Caco-2 (cell line): Measurements from ENCODE around the gene SPOUT1. TPM values are rescaled to one million over a fixed set of nuclear protein-coding genes. Genes with fewer than 3 reads are reported as not detected.
"Not testable (repeated sequence)": the region's sequence is repeated elsewhere in the genome, so short reads cannot be mapped to it uniquely, and the experiment has no call there.

Experiments used
- Bru-seq: library from RNA; stranded (reverse); fragments of 400-500 nt; gene quantifications from one replicate; lab custom pipeline; 2021; lab: Mats Ljungman, UMichigan
- BruChase-seq, 2 experiments: library from RNA; stranded (reverse); fragments of 400-500 nt; gene quantifications; one replicate each; lab custom pipeline; 2021; lab: Mats Ljungman, UMichigan
- BruUV-seq: library from RNA; stranded (reverse); fragments of 400-500 nt; replicated peaks from 2 replicates; lab custom pipeline; 2021; lab: Mats Ljungman, UMichigan
- CTCF ChIA-PET: fragments of 300-600 bp; sonication (Branson Sonifier 250); formaldehyde crosslinking; loops from one replicate; lab custom pipeline; 2022; ENCODE audit warnings: antibody characterized with exemption; lab: Charles Lee
- POLR2A ChIA-PET: fragments of 300-600 bp; sonication (Branson Sonifier 250); formaldehyde crosslinking; loops from one replicate; lab custom pipeline; 2022; ENCODE audit warnings: antibody characterized with exemption; lab: Charles Lee
- DNase-seq, 2 experiments: peaks; one replicate each; pipeline versions ENCODE4 v3.0.0 to v3.0.0-alpha.2; 2020 to 2022
- H3K27me3 ChIP-seq: replicated peaks from 2 replicates; pipeline ENCODE4 v1.6.0; 2011; ENCODE audit warnings: low read length; ENCODE audit not compliant: control insufficient read depth, insufficient read depth
- H3K36me3 ChIP-seq: 2 replicates; pipeline ENCODE4 v1.5.1; 2011; ENCODE audit warnings: low read length; ENCODE audit not compliant: control insufficient read depth, insufficient read depth
- H3K4me1 ChIP-seq: fragments of 250-450 bp; sonication (Bioruptor Pico); 2 replicates; pipeline ENCODE4 v1.5.1; 2020; ENCODE audit warnings: mild to moderate bottlenecking
- H3K4me3 ChIP-seq: 2 replicates; pipeline ENCODE4 v1.5.1; 2011; ENCODE audit warnings: low read depth, mild to moderate bottlenecking, control low read depth, low read length
- H3K9me3 ChIP-seq: fragments of 250-450 bp; sonication (Bioruptor Pico); 2 replicates; pipeline ENCODE4 v1.5.1; 2020; ENCODE audit warnings: mild to moderate bottlenecking, moderate library complexity
- H3K27ac Mint-ChIP-seq: one replicate; pipeline ENCODE4 v1.8.0; 2022; ENCODE audit warnings: mixed read lengths; ENCODE audit not compliant: unreplicated experiment
- H3K27me3 Mint-ChIP-seq: one replicate; pipeline ENCODE4 v1.8.0; 2022; ENCODE audit warnings: mixed read lengths; ENCODE audit not compliant: insufficient read depth, unreplicated experiment
- H3K36me3 Mint-ChIP-seq: one replicate; pipeline ENCODE4 v1.8.0; 2022; ENCODE audit warnings: mild to moderate bottlenecking, mixed read lengths; ENCODE audit not compliant: insufficient read depth, unreplicated experiment
- H3K4me1 Mint-ChIP-seq: one replicate; pipeline ENCODE4 v1.8.0; 2022; ENCODE audit warnings: low read depth, mixed read lengths; ENCODE audit not compliant: unreplicated experiment
- H3K4me3 Mint-ChIP-seq: one replicate; pipeline ENCODE4 v1.8.0; 2022; ENCODE audit warnings: mild to moderate bottlenecking, moderate library complexity, mixed read lengths; ENCODE audit not compliant: unreplicated experiment
- H3K9me3 Mint-ChIP-seq: one replicate; pipeline ENCODE4 v1.8.0; 2022; ENCODE audit warnings: mixed read lengths; ENCODE audit not compliant: unreplicated experiment
- intact Hi-C: fragments of 100-400 bp; cut with micrococcal nuclease; formaldehyde crosslinking; loops from one replicate; pipeline ENCODE4 v1.10.0; 2022; ENCODE audit not compliant: unreplicated experiment
- long read RNA-seq: library from polyadenylated mRNA; stranded (forward); transcript quantifications from one replicate; pipeline ENCODE4 v2.0.0, GENCODE V29; 2022
- total RNA-seq: library from RNA; stranded (reverse); gene quantifications from 2 replicates; pipeline ENCODE4 v1.2.3, GENCODE V29; 2022
- TF ChIP-seq, protein P1 (sequence below), 2 experiments: fragments of 200-600 bp in 1 of 2; IDR thresholded peaks; 1 replicate in 1 of 2; 2 replicates in 1 of 2; pipeline versions ENCODE4 v1.5.1 to v1.8.0; 2011 to 2022; ENCODE audit warnings: antibody characterized with exemption in 1 of 2, control low read depth in 1 of 2, inconsistent platforms in 1 of 2, low read depth in 1 of 2, low read length in 1 of 2, mild to moderate bottlenecking in 1 of 2, moderate library complexity in 1 of 2; ENCODE audit not compliant: insufficient read depth in 1 of 2, severe bottlenecking in 1 of 2, unreplicated experiment in 1 of 2

Gene SPOUT1, protein sequence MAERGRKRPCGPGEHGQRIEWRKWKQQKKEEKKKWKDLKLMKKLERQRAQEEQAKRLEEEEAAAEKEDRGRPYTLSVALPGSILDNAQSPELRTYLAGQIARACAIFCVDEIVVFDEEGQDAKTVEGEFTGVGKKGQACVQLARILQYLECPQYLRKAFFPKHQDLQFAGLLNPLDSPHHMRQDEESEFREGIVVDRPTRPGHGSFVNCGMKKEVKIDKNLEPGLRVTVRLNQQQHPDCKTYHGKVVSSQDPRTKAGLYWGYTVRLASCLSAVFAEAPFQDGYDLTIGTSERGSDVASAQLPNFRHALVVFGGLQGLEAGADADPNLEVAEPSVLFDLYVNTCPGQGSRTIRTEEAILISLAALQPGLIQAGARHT
- total RNA-seq = 76.2 and 88.0 TPM in 2 replicates
- Bru-seq, nascent RNA = percentile 71 among the genes with signal in this experiment
- BruChase-seq, experiment 1, labeled RNA remaining after a 2-hour chase = percentile 76 among the genes with signal in this experiment
- BruChase-seq, experiment 2, labeled RNA remaining after a 6-hour chase = percentile 80 among the genes with signal in this experiment
- long read RNA-seq, full-length matches to known transcripts = 155 of 237 reads
- long read RNA-seq, partial matches to known transcripts = 9 of 237 reads
- long read RNA-seq, other reads (novel, unspliced or antisense) = 73 of 237 reads

DNA sequence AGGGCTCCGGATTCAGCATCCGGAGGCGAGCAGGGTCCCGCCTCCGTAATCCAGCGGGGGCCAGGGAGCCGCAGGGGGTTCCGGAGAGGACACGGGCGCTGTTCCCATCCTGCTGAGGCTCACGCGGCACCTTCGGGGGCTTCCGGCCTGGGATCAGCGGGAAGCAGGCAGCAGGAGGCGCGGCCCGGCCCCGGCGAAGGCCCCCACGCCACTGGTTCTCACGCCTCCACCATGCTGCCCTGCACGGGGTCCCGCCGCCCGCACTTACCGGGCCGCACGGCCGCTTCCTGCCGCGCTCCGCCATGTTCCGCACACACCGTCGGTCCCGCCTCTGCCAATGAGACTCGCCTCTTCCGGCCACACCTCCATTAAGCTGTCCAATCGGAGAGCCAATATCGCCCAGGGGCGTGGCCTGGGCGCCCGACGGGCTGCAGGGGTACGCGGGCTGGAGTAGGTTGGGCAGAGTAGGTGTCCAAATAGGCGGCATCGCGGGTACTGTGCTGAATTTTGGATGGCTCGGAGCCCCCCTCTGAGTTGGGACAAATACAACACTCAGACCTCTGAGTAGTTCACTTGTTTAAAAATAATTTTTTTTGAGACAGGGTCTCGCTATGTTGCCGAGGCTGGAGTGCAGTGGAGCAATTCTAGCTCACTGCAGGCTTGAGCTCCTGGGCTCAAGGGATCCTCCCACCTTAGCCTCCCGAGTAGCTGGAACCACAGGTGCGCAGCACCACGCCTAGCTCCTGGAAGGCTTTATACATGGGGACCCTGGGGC, at the start of gene SPOUT1:
SPOUT1 (minus strand) TSS at position 318 of the 775 bp plus-strand sequence; CDS start at position 304, 14 bp downstream.
- intact Hi-C loops = loop anchor here (1.0 kb wide), 1 partner anchor 9 kb away; no protein-coding TSS in a partner anchor
- Histone ChIP-seq H3K36me3 (peaks cover 6% of the 10 kb centered on the region), H3K4me3 (peak within 1 kb of the TSS; percentile 80), H3K27me3 (no peaks in the 10 kb centered on the region), H3K4me1 (no peaks in the 10 kb centered on the region; the same call in 1 of the 2 replicates), H3K9me3 (no peaks in the 10 kb centered on the region)
- H3K36me3 Mint-ChIP-seq = peaks cover 49% of the 10 kb centered on the region
- TF ChIP-seq, protein P1, sequence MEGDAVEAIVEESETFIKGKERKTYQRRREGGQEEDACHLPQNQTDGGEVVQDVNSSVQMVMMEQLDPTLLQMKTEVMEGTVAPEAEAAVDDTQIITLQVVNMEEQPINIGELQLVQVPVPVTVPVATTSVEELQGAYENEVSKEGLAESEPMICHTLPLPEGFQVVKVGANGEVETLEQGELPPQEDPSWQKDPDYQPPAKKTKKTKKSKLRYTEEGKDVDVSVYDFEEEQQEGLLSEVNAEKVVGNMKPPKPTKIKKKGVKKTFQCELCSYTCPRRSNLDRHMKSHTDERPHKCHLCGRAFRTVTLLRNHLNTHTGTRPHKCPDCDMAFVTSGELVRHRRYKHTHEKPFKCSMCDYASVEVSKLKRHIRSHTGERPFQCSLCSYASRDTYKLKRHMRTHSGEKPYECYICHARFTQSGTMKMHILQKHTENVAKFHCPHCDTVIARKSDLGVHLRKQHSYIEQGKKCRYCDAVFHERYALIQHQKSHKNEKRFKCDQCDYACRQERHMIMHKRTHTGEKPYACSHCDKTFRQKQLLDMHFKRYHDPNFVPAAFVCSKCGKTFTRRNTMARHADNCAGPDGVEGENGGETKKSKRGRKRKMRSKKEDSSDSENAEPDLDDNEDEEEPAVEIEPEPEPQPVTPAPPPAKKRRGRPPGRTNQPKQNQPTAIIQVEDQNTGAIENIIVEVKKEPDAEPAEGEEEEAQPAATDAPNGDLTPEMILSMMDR (IDR thresholded peaks at IDR 0.05; ENCODE audit: insufficient read depth in 1 of 2, low read depth in 1 of 2, low read length in 1 of 2, severe bottlenecking in 1 of 2, unreplicated experiment in 1 of 2) = no peak
- H3K4me1 Mint-ChIP-seq = peaks cover 10% of the 10 kb centered on the region
- CTCF ChIA-PET = interaction anchor here (0.6 to 1.3 kb wide), 7 partner anchors 9 to 626 kb away, joined by 3 to 42 read pairs (median 3); partner anchors contain the start of genes ENDOG and SET
- H3K27ac Mint-ChIP-seq = peak within 1 kb of the TSS; percentile 95
- BruUV-seq = TSS peak; percentile 54
- H3K27me3 Mint-ChIP-seq = no peaks in the 10 kb centered on the region
- POLR2A ChIA-PET = interaction anchor here (0.5 to 1.3 kb wide), 18 partner anchors 8 to 1433 kb away, joined by 3 to 43 read pairs (median 3); partner anchors contain the start of genes ENDOG, GPR107, MIGA2 and SH3GLB2
- H3K4me3 Mint-ChIP-seq = peak within 1 kb of the TSS; percentile 98
- peak; percentile 95 to 96 for DNase-seq
- H3K9me3 Mint-ChIP-seq = no peaks in the 10 kb centered on the region

DNA sequence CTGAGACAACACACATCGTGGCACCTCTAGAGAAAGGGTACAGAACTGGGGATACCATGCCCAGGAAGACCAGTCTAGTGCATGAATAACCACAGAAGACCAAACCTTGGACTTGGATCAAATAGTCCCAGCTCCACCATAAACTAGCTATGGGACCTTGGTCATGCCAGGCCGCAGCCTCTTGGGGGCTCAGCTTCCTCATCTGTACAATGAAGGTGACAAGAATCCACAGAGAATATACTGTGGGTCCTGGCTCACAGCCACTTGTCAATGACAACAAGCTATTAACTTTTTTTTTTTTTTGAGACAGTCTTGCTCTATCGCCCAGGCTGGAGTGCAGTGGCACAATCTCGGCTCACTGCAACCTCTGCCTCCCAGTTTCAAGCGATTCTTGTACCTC, 48.3 kb upstream of the SPOUT1 start:
- H3K36me3 ChIP-seq = no peaks in the 10 kb centered on the region
- ChIA-PET POLR2A (interaction anchor here (0.6 kb wide), 1 partner anchor 32 kb away, joined by 3 read pairs; no protein-coding TSS in a partner anchor), CTCF (interaction anchor here (0.7 to 1.1 kb wide), 6 partner anchors 16 to 180 kb away, joined by 3 to 5 read pairs (median 4); no protein-coding TSS in a partner anchor)
- H3K27ac Mint-ChIP-seq = no peak overlapping the region
- intact Hi-C loops = no loop called here
- no peaks in the 10 kb centered on the region for H3K9me3 Mint-ChIP-seq
- no peaks in the 10 kb centered on the region for H3K27me3 ChIP-seq
- no peak for DNase-seq
- no peaks in the 10 kb centered on the region for H3K27me3 Mint-ChIP-seq
- H3K4me1 Mint-ChIP-seq = peaks cover 6% of the 10 kb centered on the region
- peaks cover 31% of the 10 kb centered on the region for H3K4me1 ChIP-seq
- H3K4me3 Mint-ChIP-seq = no peak overlapping the region
- peaks cover 25% of the 10 kb centered on the region for H3K36me3 Mint-ChIP-seq
- H3K4me3 ChIP-seq = no peak overlapping the region
- TF ChIP-seq, protein P1 (IDR thresholded peaks at IDR 0.05; ENCODE audit: insufficient read depth in 1 of 2, low read depth in 1 of 2, low read length in 1 of 2, severe bottlenecking in 1 of 2, unreplicated experiment in 1 of 2) = no peak
- H3K9me3 ChIP-seq = no peaks in the 10 kb centered on the region
- no TSS peak for BruUV-seq

DNA sequence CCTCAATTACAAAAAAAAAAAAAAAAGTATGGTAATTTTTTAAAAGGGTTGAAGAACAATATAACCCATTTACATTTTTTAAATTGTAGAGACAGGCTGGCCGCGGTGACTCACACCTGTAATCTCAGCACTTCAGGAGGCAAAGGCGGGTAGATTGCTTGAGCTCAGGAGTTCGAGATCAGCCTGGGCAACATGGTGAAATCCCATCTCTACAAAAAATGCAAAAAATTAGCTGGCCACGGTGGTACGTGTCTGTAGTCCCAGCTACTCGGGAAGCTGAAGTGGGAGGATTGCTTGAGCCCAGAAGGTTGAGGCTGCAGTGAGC, 41.3 kb upstream of the SPOUT1 start:
- H3K27me3 ChIP-seq, H3K4me1 Mint-ChIP-seq, H3K27me3 Mint-ChIP-seq, DNase-seq, H3K36me3 Mint-ChIP-seq, BruUV-seq, CTCF ChIA-PET, H3K9me3 Mint-ChIP-seq, H3K4me3 Mint-ChIP-seq, intact Hi-C loops, H3K9me3 ChIP-seq, H3K4me3 ChIP-seq, H3K36me3 ChIP-seq, H3K27ac Mint-ChIP-seq: not testable (repeated sequence)
- POLR2A ChIA-PET = interaction anchor here (0.7 kb wide), 1 partner anchor 164 kb away, joined by 5 read pairs; no protein-coding TSS in a partner anchor
- peaks cover 13% of the 10 kb centered on the region for H3K4me1 ChIP-seq
